B cell (primary cell): ENCODE data around the gene FBXO27. TPM values are rescaled to one million over a fixed set of nuclear protein-coding genes. Genes with fewer than 3 reads are reported as not detected.

Experiments used
- ATAC-seq: fragments of 200-7000 bp; cut with Tn5 transposase; one replicate; pipeline ENCODE4 v1.10.0; 2021; ENCODE audit warnings: low read depth, mild to moderate bottlenecking, moderate number of reproducible peaks, moderate library complexity
- CTCF ChIA-PET: fragments of 350-600 bp; sonication (Branson Sonifier 250); formaldehyde crosslinking; loops from one replicate; lab custom pipeline; 2021; ENCODE audit warnings: antibody characterized with exemption, inconsistent platforms; lab: Charles Lee
- POLR2A ChIA-PET: fragments of 350-600 bp; sonication (Branson Sonifier 250); formaldehyde crosslinking; loops from one replicate; lab custom pipeline; 2021; ENCODE audit warnings: antibody characterized with exemption; lab: Charles Lee
- DNase-seq: peaks from one replicate; pipeline ENCODE4 v3.0.0; 2013
- H2AFZ ChIP-seq: 2 replicates; pipeline ENCODE4 v1.6.1; 2012; ENCODE audit warnings: mild to moderate bottlenecking, low read depth, low read length; ENCODE audit not compliant: insufficient read depth, poor library complexity, severe bottlenecking
- H3K27ac ChIP-seq, 2 donors: 1 replicate in 1 of 2; 2 replicates in 1 of 2; pipeline ENCODE4 v1.5.1; 2012 to 2013; ENCODE audit warnings: low read length in 2 of 2, mild to moderate bottlenecking in 2 of 2, moderate library complexity in 1 of 2
- H3K27me3 ChIP-seq, 4 experiments: fragments of 200-600 bp in 1 of 4; sonication (generic) in 1 of 4; replicated peaks in 1 of 4; 1 replicate in 2 of 4; 2 replicates in 2 of 4; pipeline versions ENCODE4 v1.6.1 to v1.7.0; 2013 to 2016; ENCODE audit warnings: low read length in 3 of 4, mild to moderate bottlenecking in 2 of 4, mixed read lengths in 1 of 4, moderate library complexity in 1 of 4; ENCODE audit not compliant: insufficient read depth in 4 of 4, control insufficient read depth in 3 of 4; ENCODE audit errors: control extremely low read depth in 1 of 4
- H3K36me3 ChIP-seq, 2 experiments: replicated peaks in 1 of 2; 1 replicate in 1 of 2; 2 replicates in 1 of 2; pipeline versions ENCODE4 v1.6.1 to v1.7.1; 2013; ENCODE audit warnings: low read length in 1 of 2; ENCODE audit not compliant: insufficient read depth in 2 of 2, control insufficient read depth in 1 of 2; ENCODE audit errors: control extremely low read depth in 1 of 2, extremely low read depth in 1 of 2
- H3K4me1 ChIP-seq, 2 donors: fragments of 200-600 bp in 1 of 2; sonication (generic) in 1 of 2; 1 replicate in 1 of 2; 2 replicates in 1 of 2; pipeline versions ENCODE4 v1.5.1 to v1.6.1; 2013 to 2017; ENCODE audit warnings: low read length in 2 of 2; ENCODE audit not compliant: control insufficient read depth in 2 of 2, insufficient read depth in 2 of 2
- H3K4me2 ChIP-seq: replicated peaks from 2 replicates; pipeline ENCODE3; 2012; ENCODE audit warnings: mild to moderate bottlenecking, low read depth, low read length; ENCODE audit not compliant: poor library complexity, severe bottlenecking
- H3K4me3 ChIP-seq, 5 experiments: fragments of 200-600 bp in 1 of 5; sonication (generic) in 1 of 5; 1 replicate in 3 of 5; 2 replicates in 2 of 5; pipeline versions ENCODE4 v1.5.1 to v1.7.0; 2011 to 2016; ENCODE audit warnings: low read length in 4 of 5, mild to moderate bottlenecking in 4 of 5, low read depth in 2 of 5, control low read depth in 1 of 5, moderate library complexity in 1 of 5; ENCODE audit not compliant: insufficient read depth in 1 of 5; ENCODE audit errors: control extremely low read depth in 1 of 5, extremely low read depth in 1 of 5
- H3K79me2 ChIP-seq: fragments of 200-600 bp; sonication (generic); one replicate; pipeline ENCODE4 v1.6.0; 2016; ENCODE audit warnings: low read length; ENCODE audit not compliant: control insufficient read depth, insufficient read depth
- H3K9ac ChIP-seq: fragments of 200-600 bp; sonication (generic); 2 replicates; pipeline ENCODE4 v1.6.1; 2017; ENCODE audit warnings: mild to moderate bottlenecking, low read length, moderate library complexity
- H3K9me3 ChIP-seq, 3 donors: one replicate each; pipeline versions ENCODE4 v1.6.1 to v1.7.1; 2013; ENCODE audit warnings: low read length in 2 of 3; ENCODE audit not compliant: control insufficient read depth in 2 of 3, insufficient read depth in 1 of 3; ENCODE audit errors: control extremely low read depth in 1 of 3
- H4K20me1 ChIP-seq: 2 replicates; pipeline ENCODE4 v1.6.0; 2012; ENCODE audit warnings: mild to moderate bottlenecking, low read length; ENCODE audit not compliant: insufficient read depth, control insufficient read depth, poor library complexity, severe bottlenecking
- H3K27ac Mint-ChIP-seq: one replicate; pipeline ENCODE4 v1.8.0; 2021; ENCODE audit warnings: mixed read lengths
- H3K27me3 Mint-ChIP-seq: one replicate; pipeline ENCODE4 v1.8.0; 2021; ENCODE audit warnings: mixed read lengths
- H3K4me1 Mint-ChIP-seq: one replicate; pipeline ENCODE4 v1.8.0; 2021; ENCODE audit warnings: mixed read lengths
- H3K4me3 Mint-ChIP-seq: one replicate; pipeline ENCODE4 v1.8.0; 2021; ENCODE audit warnings: mixed read lengths
- H3K9me3 Mint-ChIP-seq: one replicate; pipeline ENCODE4 v1.8.0; 2022; ENCODE audit warnings: mixed read lengths; ENCODE audit not compliant: insufficient read depth
- CTCF ChIP-seq: fragments of 200-600 bp; IDR thresholded peaks from one replicate; pipeline ENCODE4 v1.8.0; 2022; ENCODE audit warnings: antibody characterized with exemption, mild to moderate bottlenecking
- EZH2 ChIP-seq: IDR thresholded peaks from 2 replicates; pipeline ENCODE4 v1.6.1; 2012; ENCODE audit warnings: borderline replicate concordance, low read depth, mild to moderate bottlenecking, moderate library complexity, low read length; ENCODE audit not compliant: insufficient read depth, poor library complexity, severe bottlenecking
- WGBS: methylation state at CpG from one replicate; pipeline ENCODE4 v1.1.5; 2013; ENCODE audit warnings: missing lambda C conversion rate; ENCODE audit not compliant: insufficient coverage; 5-methylcytosine and 5-hydroxymethylcytosine counted together
- intact Hi-C: fragments of 100-400 bp; cut with micrococcal nuclease; formaldehyde crosslinking; loops from one replicate; pipeline ENCODE4 v1.10.0; 2022
- polyA plus RNA-seq: library from polyadenylated mRNA; depleted of rRNA; stranded (reverse); fragments of >200 nt; gene quantifications from 2 replicates; pipeline ENCODE4 v1.2.3, GENCODE V29; 2012
- total RNA-seq, 2 donors: library from RNA; stranded (reverse); fragments of 120-200 nt in 1 of 2; gene quantifications; 1 replicate in 1 of 2; 2 replicates in 1 of 2; pipeline versions ENCODE4 v1.2.3 to v1.2.4, GENCODE V29; 2013 to 2022

Gene FBXO27
- total and polyA plus RNA-seq, 2 donors (not counting 1 experiment from before 2014, with no cell fraction given), result 0.12 to 0.18 TPM

GRCh38 chr19:39064405-39064804 lies 32.1 kb upstream of the FBXO27 start:
- no peaks in the 10 kb centered on the region for H3K9me3 Mint-ChIP-seq
- ATAC-seq, result no peak
- DNase-seq, result no peak
- ChIA-PET POLR2A (no interaction called here), CTCF (no interaction called here)
- WGBS, result 91% methylated on average over 5 of the region's 6 CpGs
- Histone ChIP-seq H3K27me3 (peaks cover 0 to 3% (median 0%) of the 10 kb centered on the region in 4 experiments), H3K36me3 (no peaks in the 10 kb centered on the region), H3K9me3 (no peaks in the 10 kb centered on the region), H3K79me2 (no peaks in the 10 kb centered on the region), H3K27ac (no peak overlapping the region), H3K9ac (no peak overlapping the region), H3K4me1 (no peaks in the 10 kb centered on the region), H4K20me1 (no peaks in the 10 kb centered on the region), H2AFZ (no peak overlapping the region), H3K4me3 (no peak overlapping the region), H3K4me2 (no peak overlapping the region)
- intact Hi-C loops, result no loop called here
- H3K4me1 Mint-ChIP-seq, result no peaks in the 10 kb centered on the region
- H3K4me3 Mint-ChIP-seq, result no peak overlapping the region
- H3K27me3 Mint-ChIP-seq, result peaks cover 10% of the 10 kb centered on the region
- TF ChIP-seq EZH2 (no peak), CTCF (no peak)
- H3K27ac Mint-ChIP-seq, result no peak overlapping the region

DNA sequence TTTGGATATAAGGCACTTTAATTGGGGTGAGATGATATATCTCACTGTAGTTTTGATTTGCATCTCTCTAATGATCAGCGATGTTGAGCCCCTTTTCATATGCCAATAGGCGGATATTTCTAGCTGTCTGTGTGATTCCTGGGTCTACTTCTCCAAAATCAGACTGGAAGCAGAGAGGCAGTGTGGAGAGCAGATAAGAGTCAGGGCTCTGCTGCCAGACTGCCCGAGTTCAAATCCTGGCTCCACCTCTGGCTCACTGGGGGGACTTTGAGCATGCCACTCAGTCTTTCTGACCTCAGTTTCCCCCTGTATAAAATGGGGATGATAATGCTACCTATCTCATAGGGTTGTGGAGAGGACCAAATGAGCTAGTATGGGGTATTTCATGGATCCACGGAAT lies 27.8 kb upstream of the FBXO27 start:
- WGBS, result 46% methylated on average over 2 of the region's 4 CpGs
- POLR2A ChIA-PET, result no interaction called here
- CTCF ChIA-PET, result no interaction called here

More for the DNA sequence above, 27.8 kb upstream of the FBXO27 start:
- no peaks in the 10 kb centered on the region for H3K27me3 Mint-ChIP-seq
- no peak overlapping the region for H3K4me3 Mint-ChIP-seq
- Histone ChIP-seq H3K9ac (no peak overlapping the region), H3K36me3 (no peaks in the 10 kb centered on the region), H3K4me3 (no peak overlapping the region), H3K27me3 (peaks cover 0 to 3% (median 0%) of the 10 kb centered on the region in 4 experiments), H2AFZ (no peak overlapping the region), H3K27ac (no peak overlapping the region), H3K79me2 (no peaks in the 10 kb centered on the region), H4K20me1 (no peaks in the 10 kb centered on the region), H3K4me2 (no peak overlapping the region), H3K4me1 (no peaks in the 10 kb centered on the region), H3K9me3 (no peaks in the 10 kb centered on the region)
- H3K27ac Mint-ChIP-seq, result no peak overlapping the region
- intact Hi-C loops, result no loop called here
- H3K4me1 Mint-ChIP-seq, result no peaks in the 10 kb centered on the region
- ATAC-seq (no peak), DNase-seq (no peak)
- no peak for TF ChIP-seq EZH2
- no peak for TF ChIP-seq CTCF
- H3K9me3 Mint-ChIP-seq, result no peaks in the 10 kb centered on the region
